ENCODE data around the gene DNAJB9. TPM values are rescaled to one million over a fixed set of nuclear protein-coding genes. Genes with fewer than 3 reads are reported as not detected.

Gene DNAJB9
- total and polyA plus RNA-seq, 9 of the 15 experiments (the other 6 are each of a cell fraction or from before 2014, with no cell fraction given), result 4.3 to 34.2 (median 9.6) TPM

GRCh38 chr7:108525327-108525984 lies 44.2 kb upstream of the DNAJB9 start (continued):
- no peak for TF ChIP-seq MEF2A (IDR thresholded peaks at IDR 0.05; ENCODE audit: control insufficient read depth, low read depth, low read length)
- TF ChIP-seq PHF21A (IDR thresholded peaks at IDR 0.05; ENCODE audit: borderline replicate concordance, low read depth), result 0 out of 2 replicates have a peak, but pooled peaks have one; percentile 8
- TF ChIP-seq AFF4 (CRISPR knock-in tag; IDR thresholded peaks at IDR 0.05), result peak; percentile 93; the same call in 1 of the 2 replicates
- no peak for TF ChIP-seq PTTG1 (tag; IDR thresholded peaks at IDR 0.05; ENCODE audit: low read depth)
- TF ChIP-seq NR2C2 (CRISPR knock-in tag; IDR thresholded peaks at IDR 0.05), result no peak
- TF ChIP-seq NR2C2 (tag; IDR thresholded peaks at IDR 0.05), result 0 out of 2 replicates have a peak, but pooled peaks have one; percentile 32
- TF ChIP-seq BCOR (IDR thresholded peaks at IDR 0.05), result peak; percentile 11; the same call in 1 of the 2 replicates
- no peak for TF ChIP-seq HNRNPL (IDR thresholded peaks at IDR 0.05; ENCODE audit: low read depth, low read length)
- 0 out of 2 replicates have a peak, but pooled peaks have one; percentile 37 for TF ChIP-seq SMARCA5 (IDR thresholded peaks at IDR 0.05)
- TF ChIP-seq BRCA1 (IDR thresholded peaks at IDR 0.05), result no peak
- TF ChIP-seq BRCA1 (CRISPR knock-in tag; IDR thresholded peaks at IDR 0.05), result no peak
- no peak for TF ChIP-seq DLX4 (CRISPR knock-in tag; IDR thresholded peaks at IDR 0.05)
- peak; percentile 56 for TF ChIP-seq GATA2 (CRISPR knock-in tag; IDR thresholded peaks at IDR 0.05)
- no peak for TF ChIP-seq YY1 (IDR thresholded peaks at IDR 0.05; ENCODE audit: borderline replicate concordance in 1 of 3, control insufficient read depth in 1 of 3, extremely low read depth in 1 of 3, insufficient read depth in 3 of 3, insufficient read length in 1 of 3, insufficient replicate concordance in 2 of 3, low read depth in 1 of 3, low read length in 2 of 3)
- peak; percentile 70 for TF ChIP-seq SMARCE1 (IDR thresholded peaks at IDR 0.05)
- TF ChIP-seq MLLT1 (IDR thresholded peaks at IDR 0.05), result peak in 1 of 2 experiments; percentile 37; a peak in 2 of 4 replicates
- TF ChIP-seq ZNF592 (IDR thresholded peaks at IDR 0.05), result 0 out of 2 replicates have a peak, but pooled peaks have one; percentile 23
- TF ChIP-seq ZNF165 (CRISPR knock-in tag; IDR thresholded peaks at IDR 0.05; ENCODE audit: borderline replicate concordance), result no peak

Measured in K562 (cell line).